Measurements from ENCODE around the gene UNC5CL. TPM values are rescaled to one million over a fixed set of nuclear protein-coding genes. Genes with fewer than 3 reads are reported as not detected.

The UNC5CL gene
- polyA plus RNA-seq, 1 donor (not counting 4 experiments of a cell fraction or from before 2014, with no cell fraction given): 0.34 TPM

GRCh38 chr6:41075651-41076626 is 36.9 kb upstream of the UNC5CL start:
- no peaks in the 10 kb centered on the region for H3K9me1 ChIP-seq (ENCODE audit: control insufficient read depth, extremely low read depth, insufficient read depth, low read length)
- no peak overlapping the region for H3K27ac ChIP-seq (ENCODE audit: control insufficient read depth, insufficient read depth, low read length)
- H3K79me2 ChIP-seq (ENCODE audit: control insufficient read depth, insufficient read depth, low read length): peaks cover 65% of the 10 kb centered on the region
- dilution Hi-C loops (cut with MboI; ENCODE audit: extremely low pct_ligation_motif_present, low sequenced_read_pairs): loop anchor here (25.0 kb wide), 1 partner anchor 111 kb away; no protein-coding TSS in a partner anchor
- H2AFZ ChIP-seq (ENCODE audit: control insufficient read depth, low read length): no peak overlapping the region
- no peak overlapping the region for H3K9ac ChIP-seq (ENCODE audit: control insufficient read depth, extremely low read depth, insufficient read depth, low read length)
- no peak overlapping the region for H3K4me3 ChIP-seq (ENCODE audit: control insufficient read depth in 2 of 3, extremely low read depth in 1 of 3, insufficient read depth in 2 of 3, low read depth in 1 of 3, low read length in 3 of 3)
- H3K36me3 ChIP-seq (ENCODE audit: control insufficient read depth in 2 of 2, extremely low read depth in 1 of 2, insufficient read depth in 2 of 2, low read length in 2 of 2): peaks cover 11 to 17% of the 10 kb centered on the region in 2 experiments
- H3K4me2 ChIP-seq (ENCODE audit: control insufficient read depth, extremely low read depth, insufficient read depth, low read depth, low read length): peak overlapping the region; percentile 88
- DNase-seq (ENCODE audit: low read depth, low spot score) (no peak), FAIRE-seq (no peak)
- no peak for TF ChIP-seq CTCF (optimal IDR thresholded peaks at IDR 0.05 in 1 of 3, IDR thresholded peaks at IDR 0.05 in 1 of 3, conservative IDR thresholded peaks at IDR 0.05 in 1 of 3; ENCODE audit: extremely low read depth in 1 of 3, insufficient read depth in 2 of 3, low read length in 3 of 3)
- no peak for TF ChIP-seq EZH2 (IDR thresholded peaks at IDR 0.05; ENCODE audit: low read length)
- H3K9me3 ChIP-seq (ENCODE audit: control insufficient read depth, low read depth, low read length): no peaks in the 10 kb centered on the region
- no peaks in the 10 kb centered on the region for H4K20me1 ChIP-seq (ENCODE audit: control insufficient read depth, extremely low read depth, insufficient read depth, low read length)
- peaks cover 11% of the 10 kb centered on the region for H3K4me1 ChIP-seq (ENCODE audit: control insufficient read depth, extremely low read depth, insufficient read depth, low read length)
- no peaks in the 10 kb centered on the region for H3K27me3 ChIP-seq (ENCODE audit: control insufficient read depth, extremely low read depth, insufficient read depth, low read length)

- peaks cover 60% of the 10 kb centered on the region for H3K79me2 ChIP-seq (ENCODE audit: control insufficient read depth, insufficient read depth, low read length)
- H3K27me3 ChIP-seq (ENCODE audit: control insufficient read depth, extremely low read depth, insufficient read depth, low read length): no peaks in the 10 kb centered on the region
- no peak overlapping the region for H2AFZ ChIP-seq (ENCODE audit: control insufficient read depth, low read length)
- H3K4me2 ChIP-seq (ENCODE audit: control insufficient read depth, extremely low read depth, insufficient read depth, low read depth, low read length): peak overlapping the region; percentile 88
- no peaks in the 10 kb centered on the region for H4K20me1 ChIP-seq (ENCODE audit: control insufficient read depth, extremely low read depth, insufficient read depth, low read length)
- peak overlapping the region; percentile 61 to 88 (median 68) for H3K4me3 ChIP-seq (ENCODE audit: control insufficient read depth in 2 of 3, extremely low read depth in 1 of 3, insufficient read depth in 2 of 3, low read depth in 1 of 3, low read length in 3 of 3)
- H3K4me1 ChIP-seq (ENCODE audit: control insufficient read depth, extremely low read depth, insufficient read depth, low read length): peaks cover 11% of the 10 kb centered on the region
- peak overlapping the region; percentile 87 for H3K27ac ChIP-seq (ENCODE audit: control insufficient read depth, insufficient read depth, low read length)
- no peak for FAIRE-seq
- no peak for DNase-seq (ENCODE audit: low read depth, low spot score)
- peak overlapping the region; percentile 93 for H3K9ac ChIP-seq (ENCODE audit: control insufficient read depth, extremely low read depth, insufficient read depth, low read length)
- TF ChIP-seq EZH2 (IDR thresholded peaks at IDR 0.05; ENCODE audit: low read length) (no peak), CTCF (optimal IDR thresholded peaks at IDR 0.05 in 1 of 3, IDR thresholded peaks at IDR 0.05 in 1 of 3, conservative IDR thresholded peaks at IDR 0.05 in 1 of 3; ENCODE audit: extremely low read depth in 1 of 3, insufficient read depth in 2 of 3, low read length in 3 of 3) (no peak)
- H3K36me3 ChIP-seq (ENCODE audit: control insufficient read depth in 2 of 2, extremely low read depth in 1 of 2, insufficient read depth in 2 of 2, low read length in 2 of 2): peaks cover 4 to 8% of the 10 kb centered on the region in 2 experiments
- H3K9me1 ChIP-seq (ENCODE audit: control insufficient read depth, extremely low read depth, insufficient read depth, low read length): no peaks in the 10 kb centered on the region
- dilution Hi-C loops (cut with MboI; ENCODE audit: extremely low pct_ligation_motif_present, low sequenced_read_pairs): loop anchor here (25.0 kb wide), 1 partner anchor 112 kb away; no protein-coding TSS in a partner anchor
- no peaks in the 10 kb centered on the region for H3K9me3 ChIP-seq (ENCODE audit: control insufficient read depth, low read depth, low read length)
Measured at GRCh38 chr6:41074692-41075436, 35.8 kb upstream of the UNC5CL start.

Data from keratinocyte (primary cell).